Measurements from ENCODE around the gene LTB. TPM values are rescaled to one million over a fixed set of nuclear protein-coding genes. Genes with fewer than 3 reads are reported as not detected.

The LTB gene
- total RNA-seq, 4 donors from 2014 or later, result 0.66 to 0.85 TPM; not detected in 2

- TF ChIP-seq, protein P1, sequence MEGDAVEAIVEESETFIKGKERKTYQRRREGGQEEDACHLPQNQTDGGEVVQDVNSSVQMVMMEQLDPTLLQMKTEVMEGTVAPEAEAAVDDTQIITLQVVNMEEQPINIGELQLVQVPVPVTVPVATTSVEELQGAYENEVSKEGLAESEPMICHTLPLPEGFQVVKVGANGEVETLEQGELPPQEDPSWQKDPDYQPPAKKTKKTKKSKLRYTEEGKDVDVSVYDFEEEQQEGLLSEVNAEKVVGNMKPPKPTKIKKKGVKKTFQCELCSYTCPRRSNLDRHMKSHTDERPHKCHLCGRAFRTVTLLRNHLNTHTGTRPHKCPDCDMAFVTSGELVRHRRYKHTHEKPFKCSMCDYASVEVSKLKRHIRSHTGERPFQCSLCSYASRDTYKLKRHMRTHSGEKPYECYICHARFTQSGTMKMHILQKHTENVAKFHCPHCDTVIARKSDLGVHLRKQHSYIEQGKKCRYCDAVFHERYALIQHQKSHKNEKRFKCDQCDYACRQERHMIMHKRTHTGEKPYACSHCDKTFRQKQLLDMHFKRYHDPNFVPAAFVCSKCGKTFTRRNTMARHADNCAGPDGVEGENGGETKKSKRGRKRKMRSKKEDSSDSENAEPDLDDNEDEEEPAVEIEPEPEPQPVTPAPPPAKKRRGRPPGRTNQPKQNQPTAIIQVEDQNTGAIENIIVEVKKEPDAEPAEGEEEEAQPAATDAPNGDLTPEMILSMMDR (IDR thresholded peaks at IDR 0.05; ENCODE audit: low read depth), result no peak
Measured at GRCh38 chr6:31624070-31624469, 41.8 kb upstream of the LTB start.

GRCh38 chr6:31622684-31623091, 40.5 kb upstream of the LTB start:
- TF ChIP-seq, protein P1 (IDR thresholded peaks at IDR 0.05; ENCODE audit: low read depth), result no peak

DNA sequence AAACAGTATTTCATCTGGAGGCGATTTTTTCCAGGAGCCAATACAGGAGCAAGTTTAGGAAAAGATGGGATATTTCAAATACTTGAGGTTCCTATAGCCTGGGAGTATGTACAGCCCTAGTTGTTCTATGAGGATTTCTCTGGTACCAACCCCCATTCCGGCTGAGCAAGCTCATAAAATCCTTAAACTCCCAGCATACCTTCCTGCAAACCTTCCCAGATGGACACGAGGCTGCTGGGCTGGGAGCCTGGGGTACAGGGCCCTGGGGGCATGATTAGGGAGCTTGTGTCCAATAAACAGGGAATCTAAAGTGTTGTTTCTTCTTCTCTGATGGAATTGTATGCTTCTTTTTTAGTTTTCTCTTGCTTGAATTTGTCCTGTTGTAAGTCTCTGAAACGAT, 39.8 kb upstream of the LTB start:
- TF ChIP-seq, protein P1 (IDR thresholded peaks at IDR 0.05; ENCODE audit: low read depth), result no peak

GRCh38 chr6:31621320-31621939, 39.2 kb upstream of the LTB start:
- TF ChIP-seq, protein P1 (IDR thresholded peaks at IDR 0.05; ENCODE audit: low read depth), result no peak

DNA sequence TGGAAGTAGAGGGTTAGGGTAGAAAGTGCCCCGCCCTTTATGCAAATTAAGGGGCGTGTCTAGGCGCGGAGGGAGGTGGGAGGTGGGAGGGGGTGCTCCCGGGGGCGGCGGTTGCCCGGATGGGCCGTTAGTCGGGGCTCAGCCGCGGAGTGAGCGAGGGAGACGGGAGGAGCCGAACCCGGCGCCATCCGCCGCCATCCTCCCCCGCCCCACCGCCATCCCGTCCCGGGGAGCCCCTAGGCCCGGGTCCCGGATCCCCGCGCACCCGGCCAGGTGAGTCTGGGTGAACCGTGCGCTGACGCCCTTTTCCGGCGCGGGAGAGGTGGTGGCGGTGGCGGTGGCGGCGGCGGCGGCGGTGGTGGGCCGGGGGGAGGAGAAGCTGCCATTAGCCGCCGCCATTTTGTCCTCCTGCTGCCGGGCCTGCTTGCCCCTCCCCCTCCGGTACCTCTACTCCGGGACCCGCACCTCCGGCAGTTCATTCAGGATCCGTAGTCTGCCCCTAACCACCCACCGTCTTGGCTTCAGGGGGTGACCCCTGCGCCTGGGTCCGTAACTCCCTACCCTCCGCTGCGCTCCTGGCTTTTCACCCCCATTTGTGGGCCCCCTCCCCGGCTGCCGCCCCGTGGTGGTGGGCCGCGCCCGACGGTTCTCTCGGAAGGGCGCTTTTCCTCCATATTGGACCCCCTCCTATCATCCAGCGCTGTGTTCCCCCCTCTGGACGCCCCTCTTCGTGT, 38.5 kb upstream of the LTB start, which contains the start of gene PRRC2A:
Gene PRRC2A, plus strand, starts transcription at position 130 of the 734 bp plus-strand sequence. CDS start 2,075 bp downstream, outside the sequence.
- TF ChIP-seq, protein P1 (IDR thresholded peaks at IDR 0.05; ENCODE audit: low read depth), result no peak

DNA sequence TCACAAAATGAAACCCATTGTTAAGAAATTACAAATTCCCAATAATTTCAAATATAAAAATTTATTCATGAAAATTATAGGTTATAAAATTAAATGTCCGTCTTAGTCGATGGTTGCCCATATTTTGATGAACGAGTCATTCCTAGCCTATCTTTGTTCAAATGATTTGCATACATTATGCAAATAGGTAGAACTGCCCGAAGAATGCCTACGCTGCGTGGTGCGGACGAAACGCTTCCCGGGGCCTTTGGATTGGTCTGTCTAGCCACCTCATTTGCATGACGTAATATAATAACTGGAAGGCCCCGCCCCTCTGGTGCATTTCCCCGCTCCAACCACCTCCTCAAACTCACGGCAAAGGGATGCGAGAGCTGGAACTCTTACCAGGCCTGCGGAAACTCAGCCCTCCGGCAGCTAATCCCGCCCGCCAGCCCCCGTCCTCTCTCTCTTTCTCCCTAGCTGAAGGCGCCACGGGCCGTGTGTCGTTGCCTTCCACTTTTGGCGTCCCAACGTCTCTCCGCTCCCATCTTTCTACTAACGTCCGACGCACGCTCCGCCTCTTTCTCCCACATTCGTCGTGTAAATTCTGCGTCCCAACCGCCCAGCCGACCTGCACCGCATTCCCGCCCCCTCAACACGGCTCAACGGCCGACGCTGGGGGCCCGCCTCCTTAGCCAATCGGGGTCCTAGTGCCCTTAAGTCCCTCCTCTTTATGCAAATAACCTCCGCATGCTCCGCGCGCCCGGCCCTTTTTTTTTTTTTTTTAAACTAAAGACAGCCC, 37.8 kb upstream of the LTB start:
- TF ChIP-seq, protein P1 (IDR thresholded peaks at IDR 0.05; ENCODE audit: low read depth), result no peak

DNA sequence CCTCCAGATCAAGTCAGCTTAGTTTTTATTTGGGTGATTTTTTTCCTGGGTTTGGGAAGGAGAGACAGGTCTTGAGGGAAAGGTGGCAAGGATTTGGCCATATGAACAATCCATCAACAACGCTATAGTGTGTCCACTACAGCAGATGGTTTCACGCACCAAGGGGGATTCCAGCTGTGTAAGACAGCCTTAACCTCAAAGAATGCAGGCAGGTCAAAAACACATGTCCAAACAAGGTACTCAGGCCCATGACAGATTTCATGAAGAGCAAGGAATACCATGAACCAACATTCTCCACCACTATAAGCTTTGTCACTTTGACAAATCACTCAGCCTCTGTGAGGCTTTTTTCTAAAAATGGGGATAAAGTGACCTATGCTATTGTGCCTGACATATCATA, 34.8 kb upstream of the LTB start:
- TF ChIP-seq, protein P1 (IDR thresholded peaks at IDR 0.05; ENCODE audit: low read depth), result no peak
